ENCODE results near the gene OTOP1. TPM values are rescaled to one million over a fixed set of nuclear protein-coding genes. Genes with fewer than 3 reads are reported as not detected.

The OTOP1 gene
- total and polyA plus RNA-seq, 2 experiments from 2014 or later = not detected

GRCh38 chr4:4233610-4234009, 6.9 kb upstream of the OTOP1 start:
- Mint-ChIP-seq H3K4me3 (no peak overlapping the region), H3K36me3 (ENCODE audit: low read depth) (peaks cover 27% of the 10 kb centered on the region), H3K4me1 (no peaks in the 10 kb centered on the region), H3K27me3 (ENCODE audit: insufficient read depth, low read depth, poor library complexity) (peaks cover 13% of the 10 kb centered on the region), H3K9me3 (peaks cover 15% of the 10 kb centered on the region), H3K27ac (no peak overlapping the region)
- H3K27me3 ChIP-seq (ENCODE audit: insufficient read depth) = peaks cover 23% of the 10 kb centered on the region
- H2AFZ ChIP-seq = no peak overlapping the region
- no peaks in the 10 kb centered on the region for H4K20me1 ChIP-seq (replicated peaks; ENCODE audit: insufficient read depth)
- DNase-seq (ENCODE audit: low spot score) = no peak
- H3K4me2 ChIP-seq = no peak overlapping the region
- no peaks in the 10 kb centered on the region for H3K36me3 ChIP-seq (ENCODE audit: insufficient read depth)
- H3K79me2 ChIP-seq (replicated peaks; ENCODE audit: insufficient read depth) = no peaks in the 10 kb centered on the region
- H3F3A ChIP-seq (replicated peaks; ENCODE audit: low read depth) = no peaks in the 10 kb centered on the region
- no peak overlapping the region for H3K4me3 ChIP-seq
- ATAC-seq = no peak
- TF ChIP-seq STAT1 (IDR thresholded peaks at IDR 0.05; ENCODE audit: unreplicated experiment) (no peak), REST (IDR thresholded peaks at IDR 0.05; ENCODE audit: unreplicated experiment) (no peak), CREB1 (CRISPR knock-in tag; IDR thresholded peaks at IDR 0.05; ENCODE audit: low read depth) (no peak), ZNF331 (CRISPR knock-in tag; IDR thresholded peaks at IDR 0.05; ENCODE audit: low read depth) (no peak), EZH2phosphoT487 (IDR thresholded peaks at IDR 0.05; ENCODE audit: unreplicated experiment) (no peak), ETS1 (IDR thresholded peaks at IDR 0.05) (no peak), ZNF462 (CRISPR knock-in tag; IDR thresholded peaks at IDR 0.05) (no peak), POLR2AphosphoS5 (IDR thresholded peaks at IDR 0.05; ENCODE audit: low read depth) (no peak), ZNF114 (CRISPR knock-in tag; IDR thresholded peaks at IDR 0.05) (no peak), NANOG (IDR thresholded peaks at IDR 0.05; ENCODE audit: borderline replicate concordance) (no peak), EZH2 (IDR thresholded peaks at IDR 0.05; ENCODE audit: low read depth, unreplicated experiment) (no peak), JUNB (IDR thresholded peaks at IDR 0.05; ENCODE audit: unreplicated experiment) (no peak), CTCF (conservative IDR thresholded peaks at IDR 0.05; ENCODE audit: low read depth in 2 of 2) (no peak)
- no peaks in the 10 kb centered on the region for H3K9me2 ChIP-seq (ENCODE audit: insufficient read depth)
- no peaks in the 10 kb centered on the region for H3K4me1 ChIP-seq (ENCODE audit: insufficient read depth)
- no peak overlapping the region for H3K27ac ChIP-seq (ENCODE audit: low read depth)
